GM23338 (cell line): ENCODE data around the gene LRP10. TPM values are rescaled to one million over a fixed set of nuclear protein-coding genes. Genes with fewer than 3 reads are reported as not detected.

Experiments used
- ATAC-seq: fragments of 200-7000 bp; cut with Tn5 transposase; 3 replicates; pipeline ENCODE4 v1.9.1; 2020
- DNase-seq: peaks from one replicate; pipeline ENCODE4 v3.0.0-alpha.2; 2015; ENCODE audit warnings: low spot score
- H2AFZ ChIP-seq: fragments of 200-600 bp; sonication (generic); 2 replicates; pipeline ENCODE4 v1.8.0; 2016; ENCODE audit warnings: antibody characterized with exemption, mild to moderate bottlenecking, moderate library complexity
- H3F3A ChIP-seq: fragments of 200-600 bp; sonication (generic); replicated peaks from 2 replicates; pipeline ENCODE4 v1.8.0; 2017; ENCODE audit warnings: antibody characterized with exemption, mixed run types, low read depth
- H3K27ac ChIP-seq: fragments of 200-600 bp; sonication (generic); 2 replicates; pipeline ENCODE4 v1.6.1; 2016; ENCODE audit warnings: low read depth
- H3K27me3 ChIP-seq: fragments of 200-600 bp; sonication (generic); 2 replicates; pipeline ENCODE4 v1.8.0; 2016; ENCODE audit warnings: mild to moderate bottlenecking, mixed run types, moderate library complexity; ENCODE audit not compliant: insufficient read depth
- H3K36me3 ChIP-seq: fragments of 200-600 bp; sonication (generic); 2 replicates; pipeline ENCODE4 v1.8.0; 2016; ENCODE audit warnings: mild to moderate bottlenecking; ENCODE audit not compliant: insufficient read depth
- H3K4me1 ChIP-seq: fragments of 200-600 bp; sonication (generic); 2 replicates; pipeline ENCODE4 v1.8.0; 2016; ENCODE audit warnings: mild to moderate bottlenecking, moderate library complexity; ENCODE audit not compliant: insufficient read depth
- H3K4me2 ChIP-seq: fragments of 200-600 bp; sonication (generic); 2 replicates; pipeline ENCODE4 v1.7.1; 2017; ENCODE audit warnings: mixed run types
- H3K4me3 ChIP-seq: fragments of 200-600 bp; sonication (generic); 2 replicates; pipeline ENCODE4 v1.6.1; 2016; ENCODE audit warnings: mixed run types
- H3K79me2 ChIP-seq: fragments of 200-600 bp; sonication (generic); replicated peaks from 2 replicates; pipeline ENCODE4 v1.8.0; 2017; ENCODE audit warnings: mild to moderate bottlenecking; ENCODE audit not compliant: insufficient read depth
- H3K9me2 ChIP-seq: fragments of 200-600 bp; sonication (generic); 2 replicates; pipeline ENCODE4 v1.8.0; 2017; ENCODE audit not compliant: insufficient read depth
- H4K20me1 ChIP-seq: fragments of 200-600 bp; sonication (generic); replicated peaks from 2 replicates; pipeline ENCODE4 v1.8.0; 2017; ENCODE audit warnings: mild to moderate bottlenecking; ENCODE audit not compliant: insufficient read depth
- H3K27ac Mint-ChIP-seq: 2 replicates; pipeline ENCODE4 v1.8.0; 2020; ENCODE audit warnings: inconsistent platforms, mild to moderate bottlenecking, moderate library complexity, mixed read lengths
- H3K27me3 Mint-ChIP-seq: 3 replicates; pipeline ENCODE4 v1.8.0; 2022; ENCODE audit warnings: low read depth, mild to moderate bottlenecking, moderate library complexity, mixed read lengths, inconsistent platforms; ENCODE audit not compliant: insufficient read depth, poor library complexity
- H3K36me3 Mint-ChIP-seq: 3 replicates; pipeline ENCODE4 v1.8.0; 2021; ENCODE audit warnings: low read depth, mild to moderate bottlenecking, inconsistent platforms, moderate library complexity, mixed read lengths
- H3K4me1 Mint-ChIP-seq: 3 replicates; pipeline ENCODE4 v1.8.0; 2020; ENCODE audit warnings: mild to moderate bottlenecking, inconsistent platforms, mixed read lengths
- H3K4me3 Mint-ChIP-seq: 3 replicates; pipeline ENCODE4 v1.8.0; 2021; ENCODE audit warnings: moderate library complexity, mild to moderate bottlenecking, inconsistent platforms, mixed read lengths
- H3K9me3 Mint-ChIP-seq: 3 replicates; pipeline ENCODE4 v1.8.0; 2020; ENCODE audit warnings: moderate library complexity, mild to moderate bottlenecking, inconsistent platforms, mixed read lengths
- CREB1 ChIP-seq: fragments of 250-450 bp; sonication (Bioruptor Pico); IDR thresholded peaks from 2 replicates; pipeline ENCODE4 v1.5.0; 2020; ENCODE audit warnings: low read depth, mild to moderate bottlenecking, moderate library complexity
- CTCF ChIP-seq, 2 experiments: fragments of 200-600 bp in 1 of 2; sonication (generic) in 1 of 2; conservative IDR thresholded peaks; 2 replicates each; pipeline versions ENCODE4 v1.5.1 to v1.6.1; 2016 to 2017; ENCODE audit warnings: antibody characterized with exemption in 2 of 2, low read depth in 2 of 2, mild to moderate bottlenecking in 2 of 2, moderate library complexity in 1 of 2
- ETS1 ChIP-seq: IDR thresholded peaks from 2 replicates; pipeline ENCODE4 v1.6.1; 2016; ENCODE audit warnings: antibody characterized with exemption
- EZH2 ChIP-seq: fragments of 200-600 bp; sonication (generic); IDR thresholded peaks from one replicate; pipeline ENCODE4 v1.8.0; 2017; ENCODE audit warnings: antibody characterized with exemption, mild to moderate bottlenecking, low read depth; ENCODE audit not compliant: unreplicated experiment
- EZH2phosphoT487 ChIP-seq: fragments of 200-600 bp; sonication (generic); IDR thresholded peaks from one replicate; pipeline ENCODE4 v1.8.1; 2018; ENCODE audit warnings: antibody characterized with exemption; ENCODE audit not compliant: unreplicated experiment
- JUNB ChIP-seq: IDR thresholded peaks from one replicate; pipeline ENCODE4 v1.6.1; 2016; ENCODE audit warnings: antibody characterized with exemption; ENCODE audit not compliant: unreplicated experiment
- NANOG ChIP-seq: IDR thresholded peaks from 2 replicates; pipeline ENCODE4 v1.6.1; 2016; ENCODE audit warnings: antibody characterized with exemption, borderline replicate concordance
- POLR2AphosphoS5 ChIP-seq: IDR thresholded peaks from 2 replicates; pipeline ENCODE4 v1.6.1; 2016; ENCODE audit warnings: antibody characterized with exemption, low read depth
- REST ChIP-seq: IDR thresholded peaks from one replicate; pipeline ENCODE4 v1.6.1; 2018; ENCODE audit warnings: antibody characterized with exemption; ENCODE audit not compliant: unreplicated experiment
- STAT1 ChIP-seq: IDR thresholded peaks from one replicate; pipeline ENCODE4 v1.6.1; 2016; ENCODE audit warnings: antibody characterized with exemption; ENCODE audit not compliant: unreplicated experiment
- ZNF114 ChIP-seq: fragments of 250-450 bp; sonication (Bioruptor Pico); IDR thresholded peaks from 2 replicates; pipeline ENCODE4 v1.5.0; 2020; ENCODE audit warnings: mild to moderate bottlenecking, moderate library complexity
- ZNF331 ChIP-seq: fragments of 250-450 bp; sonication (Bioruptor Pico); IDR thresholded peaks from 2 replicates; pipeline ENCODE4 v1.5.0; 2020; ENCODE audit warnings: low read depth, mild to moderate bottlenecking, moderate library complexity
- ZNF462 ChIP-seq: fragments of 250-450 bp; sonication (Bioruptor Pico); IDR thresholded peaks from 2 replicates; pipeline ENCODE4 v1.5.0; 2020; ENCODE audit warnings: mild to moderate bottlenecking, moderate library complexity
- polyA plus RNA-seq: library from polyadenylated mRNA; unstranded; fragments of >200 nt; fragmentation: Nextera tagmentation; extraction: Ambion mirVana; gene quantifications from 2 replicates; pipeline ENCODE4 v1.2.1, GENCODE V29; 2016
- total RNA-seq: library from RNA; depleted of rRNA; stranded (reverse); fragments of >200 nt; shearing (Covaris generic); gene quantifications from 2 replicates; pipeline ENCODE4 v1.2.3, GENCODE V29; 2014

LRP10 gene
- total and polyA plus RNA-seq, 2 experiments from 2014 or later: 6.4 to 18.1 TPM

GRCh38 chr14:22908601-22909000 lies 37.1 kb downstream of the LRP10 start:
- DNase-seq (no peak), ATAC-seq (no peak)
- Mint-ChIP-seq H3K4me3 (no peak overlapping the region), H3K9me3 (no peaks in the 10 kb centered on the region), H3K4me1 (no peaks in the 10 kb centered on the region), H3K27me3 (peaks cover 2% of the 10 kb centered on the region), H3K27ac (no peak overlapping the region), H3K36me3 (peaks cover 58% of the 10 kb centered on the region)
- H3K4me3 ChIP-seq: no peak overlapping the region
- no peaks in the 10 kb centered on the region for H3K27me3 ChIP-seq
- no peak overlapping the region for H2AFZ ChIP-seq
- TF ChIP-seq ZNF462: no peak
- no peak for TF ChIP-seq EZH2phosphoT487
- no peak for TF ChIP-seq ETS1
- no peak for TF ChIP-seq CTCF (conservative IDR thresholded peaks at IDR 0.05; ENCODE audit: low read depth in 2 of 2)
- no peak for TF ChIP-seq EZH2
- TF ChIP-seq NANOG: no peak
- no peak for TF ChIP-seq CREB1 (CRISPR knock-in tag)
- no peak for TF ChIP-seq ZNF114 (CRISPR knock-in tag)
- no peak for TF ChIP-seq STAT1
- no peak for TF ChIP-seq JUNB
- no peak for TF ChIP-seq POLR2AphosphoS5
- no peak for TF ChIP-seq REST
- TF ChIP-seq ZNF331 (CRISPR knock-in tag): no peak
- peaks cover 16% of the 10 kb centered on the region for H3F3A ChIP-seq
- H3K27ac ChIP-seq: no peak overlapping the region; the same call in 1 of the 2 replicates
- H3K4me2 ChIP-seq: no peak overlapping the region
- H3K36me3 ChIP-seq: peaks cover 65% of the 10 kb centered on the region
- H3K4me1 ChIP-seq: no peaks in the 10 kb centered on the region
- peaks cover 24% of the 10 kb centered on the region for H3K79me2 ChIP-seq
- peaks cover 13% of the 10 kb centered on the region for H4K20me1 ChIP-seq
- H3K9me2 ChIP-seq: no peaks in the 10 kb centered on the region
